H9 (cell line): ENCODE data around the gene SPATA2. TPM values are rescaled to one million over a fixed set of nuclear protein-coding genes. Genes with fewer than 3 reads are reported as not detected.

Experiments
- DNase-seq: peaks from one replicate; pipeline ENCODE4 v3.0.0-alpha.2; 2017
- H2AFZ ChIP-seq: one replicate; pipeline ENCODE4 v1.6.1; 2013; ENCODE audit warnings: mild to moderate bottlenecking, low read length, control low read depth, moderate library complexity
- H2AK5ac ChIP-seq: 2 replicates; pipeline ENCODE4 v1.6.1; 2013; ENCODE audit warnings: low read length, control low read depth, mixed read lengths; ENCODE audit not compliant: insufficient read length
- H2BK120ac ChIP-seq: one replicate; pipeline ENCODE4 v1.6.1; 2013; ENCODE audit warnings: low read depth, mild to moderate bottlenecking, low read length, control low read depth, inconsistent platforms; ENCODE audit not compliant: poor library complexity, severe bottlenecking
- H2BK12ac ChIP-seq: 2 replicates; pipeline ENCODE4 v1.6.1; 2013; ENCODE audit warnings: low read length, control low read depth, mixed read lengths, low read depth; ENCODE audit not compliant: insufficient read length
- H2BK15ac ChIP-seq: 2 replicates; pipeline ENCODE4 v1.6.1; 2013; ENCODE audit warnings: low read depth, low read length, control low read depth
- H2BK20ac ChIP-seq: one replicate; pipeline ENCODE4 v1.6.1; 2013; ENCODE audit warnings: low read depth, mild to moderate bottlenecking, low read length, control low read depth, inconsistent platforms; ENCODE audit not compliant: poor library complexity, severe bottlenecking
- H2BK5ac ChIP-seq: 2 replicates; pipeline ENCODE4 v1.6.1; 2013; ENCODE audit warnings: low read length, control low read depth, mixed read lengths; ENCODE audit not compliant: insufficient read length
- H3K14ac ChIP-seq: 2 replicates; pipeline ENCODE4 v1.6.1; 2013; ENCODE audit warnings: low read length, control low read depth; ENCODE audit not compliant: insufficient read depth
- H3K18ac ChIP-seq: 2 replicates; pipeline ENCODE4 v1.6.1; 2013; ENCODE audit warnings: low read depth, mild to moderate bottlenecking, mixed read lengths, low read length, control low read depth; ENCODE audit not compliant: insufficient read length
- H3K23ac ChIP-seq: 2 replicates; pipeline ENCODE4 v1.6.1; 2013; ENCODE audit warnings: low read length, control low read depth, mixed read lengths, low read depth; ENCODE audit not compliant: insufficient read length
- H3K23me2 ChIP-seq: 2 replicates; pipeline ENCODE4 v1.6.1; 2013; ENCODE audit warnings: low read depth, mild to moderate bottlenecking, mixed read lengths, low read length, control low read depth; ENCODE audit not compliant: insufficient read length, poor library complexity, severe bottlenecking
- H3K27ac ChIP-seq: 2 replicates; pipeline ENCODE4 v1.5.1; 2013; ENCODE audit warnings: low read length, control low read depth, mixed read lengths, low read depth; ENCODE audit not compliant: insufficient read length
- H3K27me3 ChIP-seq: 2 replicates; pipeline ENCODE4 v1.6.1; 2013; ENCODE audit warnings: low read length, control low read depth, inconsistent platforms; ENCODE audit not compliant: insufficient read depth
- H3K4ac ChIP-seq: 2 replicates; pipeline ENCODE4 v1.6.1; 2013; ENCODE audit warnings: low read depth, mild to moderate bottlenecking, control low read depth, inconsistent platforms, low read length, moderate library complexity
- H3K4me1 ChIP-seq: 2 replicates; pipeline ENCODE4 v1.6.1; 2013; ENCODE audit warnings: low read length, control low read depth, inconsistent platforms; ENCODE audit not compliant: insufficient read depth
- H3K4me2 ChIP-seq: 2 replicates; pipeline ENCODE4 v1.6.1; 2013; ENCODE audit warnings: low read length, control low read depth, mixed read lengths; ENCODE audit not compliant: insufficient read length, insufficient read depth
- H3K56ac ChIP-seq: 2 replicates; pipeline ENCODE4 v1.6.1; 2013; ENCODE audit warnings: low read depth, mild to moderate bottlenecking, mixed read lengths, low read length, control low read depth; ENCODE audit not compliant: insufficient read length
- H3K79me1 ChIP-seq: 2 replicates; pipeline ENCODE4 v1.6.1; 2013; ENCODE audit warnings: low read depth, mild to moderate bottlenecking, moderate library complexity, low read length, control low read depth, inconsistent platforms; ENCODE audit not compliant: insufficient read depth, poor library complexity, severe bottlenecking
- H3K79me2 ChIP-seq: 2 replicates; pipeline ENCODE4 v1.6.1; 2013; ENCODE audit warnings: low read length, control low read depth, inconsistent platforms; ENCODE audit not compliant: insufficient read depth
- H3K9ac ChIP-seq: 2 replicates; pipeline ENCODE4 v1.6.1; 2013; ENCODE audit warnings: low read length, control low read depth, mixed read lengths; ENCODE audit not compliant: insufficient read length; ENCODE audit errors: extremely low read depth
- H3K9me3 ChIP-seq: one replicate; pipeline ENCODE4 v1.6.1; 2013; ENCODE audit warnings: low read depth, low read length, inconsistent platforms; ENCODE audit not compliant: control insufficient read depth
- H3T11ph ChIP-seq: one replicate; pipeline ENCODE4 v1.6.1; 2013; ENCODE audit warnings: mild to moderate bottlenecking, low read length, control low read depth, inconsistent platforms
- H4K20me1 ChIP-seq: one replicate; pipeline ENCODE4 v1.6.1; 2013; ENCODE audit not compliant: control insufficient read depth, insufficient read length, insufficient read depth
- H4K5ac ChIP-seq: 2 replicates; pipeline ENCODE4 v1.6.1; 2013; ENCODE audit warnings: low read depth, mild to moderate bottlenecking, mixed read lengths, low read length, control low read depth; ENCODE audit not compliant: insufficient read length
- H4K8ac ChIP-seq: replicated peaks from 2 replicates; pipeline ENCODE4 v1.6.1; 2013; ENCODE audit warnings: low read length, control low read depth, mixed read lengths, low read depth; ENCODE audit not compliant: insufficient read length
- H4K91ac ChIP-seq: 2 replicates; pipeline ENCODE4 v1.6.1; 2013; ENCODE audit warnings: low read depth, mild to moderate bottlenecking, moderate library complexity, mixed read lengths, low read length, control low read depth; ENCODE audit not compliant: insufficient read length
- H3K27ac Mint-ChIP-seq, 3 experiments: 2 replicates in 2 of 3; 3 replicates in 1 of 3; pipeline ENCODE4 v1.8.0; 2020 to 2021; ENCODE audit warnings: mixed read lengths in 3 of 3, mild to moderate bottlenecking in 1 of 3, moderate library complexity in 1 of 3
- H3K27me3 Mint-ChIP-seq: 2 replicates; pipeline ENCODE4 v1.8.0; 2021; ENCODE audit warnings: low read depth, mild to moderate bottlenecking, moderate library complexity, mixed read lengths
- H3K36me3 Mint-ChIP-seq, 3 experiments: 2 replicates in 2 of 3; 3 replicates in 1 of 3; pipeline ENCODE4 v1.8.0; 2020 to 2021; ENCODE audit warnings: low read depth in 3 of 3, mixed read lengths in 3 of 3; ENCODE audit not compliant: insufficient read depth in 1 of 3
- H3K4me1 Mint-ChIP-seq, 2 experiments: 2 replicates each; pipeline ENCODE4 v1.8.0; 2020; ENCODE audit warnings: mixed read lengths in 2 of 2
- H3K4me3 Mint-ChIP-seq, 2 experiments: 2 replicates in 1 of 2; 3 replicates in 1 of 2; pipeline ENCODE4 v1.8.0; 2020 to 2021; ENCODE audit warnings: mild to moderate bottlenecking in 2 of 2, mixed read lengths in 2 of 2, moderate library complexity in 1 of 2
- H3K9me3 Mint-ChIP-seq, 2 experiments: 2 replicates in 1 of 2; 3 replicates in 1 of 2; pipeline ENCODE4 v1.8.0; 2020; ENCODE audit warnings: mild to moderate bottlenecking in 2 of 2, mixed read lengths in 2 of 2, moderate library complexity in 1 of 2
- CTCF ChIP-seq: fragments of 200-600 bp; sonication (generic); conservative IDR thresholded peaks from 3 replicates; pipeline ENCODE4 v1.8.0; 2021; ENCODE audit warnings: antibody characterized with exemption, mild to moderate bottlenecking
- WGBS: extraction: QIAGEN DNeasy Blood & Tissue Kit; methylation state at CpG from one replicate; pipeline ENCODE4 v1.1.7; 2013; ENCODE audit warnings: missing lambda C conversion rate, low lambda C conversion rate, mixed read lengths; ENCODE audit not compliant: insufficient read length; ENCODE audit errors: extremely low coverage; 5-methylcytosine and 5-hydroxymethylcytosine counted together
- total RNA-seq: library from RNA; stranded (reverse); gene quantifications from 2 replicates; pipeline ENCODE4 v1.2.1, GENCODE V29; 2021

The SPATA2 gene
- total RNA-seq, 1 experiment from 2014 or later, result 9.6 TPM

- TF ChIP-seq CTCF, result no peak
- Histone ChIP-seq H3K27me3 (no peaks in the 10 kb centered on the region), H3K9me3 (no peaks in the 10 kb centered on the region), H4K5ac (no peak overlapping the region), H3K4me2 (no peak overlapping the region), H2BK20ac (no peak overlapping the region), H3K27ac (no peak overlapping the region), H3K23me2 (no peaks in the 10 kb centered on the region), H3K9ac (no peak overlapping the region), H3K56ac (no peak overlapping the region), H2BK15ac (no peak overlapping the region), H3K18ac (no peak overlapping the region), H3K14ac (no peak overlapping the region), H3K79me1 (no peaks in the 10 kb centered on the region), H2AFZ (no peak overlapping the region), H3K23ac (no peak overlapping the region), H4K8ac (no peak overlapping the region), H4K91ac (no peak overlapping the region), H2BK5ac (no peak overlapping the region), H2BK12ac (no peak overlapping the region), H2BK120ac (no peak overlapping the region), H3T11ph (no peak overlapping the region), H3K4ac (no peak overlapping the region), H3K79me2 (no peaks in the 10 kb centered on the region), H3K4me1 (peaks cover 3% of the 10 kb centered on the region; the same call in 1 of the 2 replicates), H2AK5ac (no peak overlapping the region), H4K20me1 (no peaks in the 10 kb centered on the region)
- no peak for DNase-seq
- Mint-ChIP-seq H3K4me1 (peaks cover 18 to 27% of the 10 kb centered on the region in 2 experiments), H3K36me3 (peaks cover 0 to 9% (median 6%) of the 10 kb centered on the region in 3 experiments; a peak in 5 of 7 replicates), H3K9me3 (no peaks in the 10 kb centered on the region), H3K27ac (no peak overlapping the region), H3K27me3 (no peaks in the 10 kb centered on the region; the same call in 1 of the 2 replicates), H3K4me3 (no peak overlapping the region)
- whole genome bisulfite sequencing, result no CpG with 5 or more reads among the region's 3 CpGs
Observed at GRCh38 chr20:49856904-49857303, 58.4 kb downstream of the SPATA2 start.
